ENCODE measurements around the gene ZFC3H1.

- TF ChIP-seq POLR2AphosphoS5 (IDR thresholded peaks at IDR 0.05; ENCODE audit: borderline replicate concordance, low read depth, low read length), result no peak
- no peak for TF ChIP-seq EZH2 (IDR thresholded peaks at IDR 0.05)
These were observed 15.1 kb downstream of the ZFC3H1 start for GRCh38 chr12:71648537-71648936.
